A673 (cell line): ENCODE measurements around the gene LRRC23. TPM values are rescaled to one million over a fixed set of nuclear protein-coding genes. Genes with fewer than 3 reads are reported as not detected.
A peak's percentile ranks its signal among the peaks of the same experiment; 100 is the strongest.

Experiments
- BruUV-seq: library from RNA; stranded (reverse); fragments of 400-500 nt; replicated peaks from 2 replicates; lab custom pipeline; 2021; lab: Mats Ljungman, UMichigan
- CTCF ChIA-PET: fragments of 300-600 bp; sonication (Branson Sonifier 250); formaldehyde crosslinking; loops from one replicate; lab custom pipeline; 2022; ENCODE audit warnings: antibody characterized with exemption; lab: Charles Lee
- POLR2A ChIA-PET: fragments of 300-600 bp; sonication (Branson Sonifier 250); formaldehyde crosslinking; loops from one replicate; lab custom pipeline; 2022; ENCODE audit warnings: antibody characterized with exemption; ENCODE audit not compliant: low non-redundant PET; lab: Charles Lee
- DNase-seq: peaks from one replicate; pipeline ENCODE4 v3.0.0-alpha.2; 2015; ENCODE audit warnings: low spot score
- H3K27ac ChIP-seq: fragments of 200-600 bp; sonication (generic); 2 replicates; pipeline ENCODE4 v1.5.1; 2016; ENCODE audit warnings: mixed run types, low read depth, mild to moderate bottlenecking, mixed read lengths, antibody characterized with exemption, low read length; ENCODE audit not compliant: poor library complexity, severe bottlenecking
- H3K27me3 ChIP-seq: fragments of 200-600 bp; sonication (generic); replicated peaks from 2 replicates; pipeline ENCODE4 v1.6.1; 2017; ENCODE audit warnings: mixed run types, low read depth, mild to moderate bottlenecking, mixed read lengths, antibody characterized with exemption, low read length; ENCODE audit not compliant: insufficient read depth, poor library complexity
- H3K36me3 ChIP-seq: fragments of 200-600 bp; sonication (generic); 2 replicates; pipeline ENCODE4 v1.6.1; 2016; ENCODE audit warnings: mixed run types, mild to moderate bottlenecking, mixed read lengths, antibody characterized with exemption, low read length; ENCODE audit not compliant: insufficient read depth, poor library complexity, severe bottlenecking
- H3K4me1 ChIP-seq: fragments of 200-600 bp; sonication (generic); 2 replicates; pipeline ENCODE4 v1.6.1; 2017; ENCODE audit warnings: mixed run types, mild to moderate bottlenecking, mixed read lengths, antibody characterized with exemption, low read length; ENCODE audit not compliant: insufficient read depth, poor library complexity, severe bottlenecking
- H3K4me3 ChIP-seq: fragments of 200-600 bp; sonication (generic); 2 replicates; pipeline ENCODE4 v1.5.1; 2016; ENCODE audit warnings: low read depth, mixed run types, mild to moderate bottlenecking, mixed read lengths, low read length; ENCODE audit not compliant: poor library complexity, severe bottlenecking
- H3K9me3 ChIP-seq: fragments of 200-600 bp; sonication (generic); 2 replicates; pipeline ENCODE4 v1.6.1; 2016; ENCODE audit warnings: mixed run types, low read depth, mild to moderate bottlenecking, mixed read lengths, antibody characterized with exemption, low read length; ENCODE audit not compliant: poor library complexity, severe bottlenecking
- EZH2 ChIP-seq: fragments of 200-600 bp; sonication (generic); IDR thresholded peaks from 2 replicates; pipeline ENCODE4 v1.6.1; 2017; ENCODE audit warnings: borderline replicate concordance, low read depth, mild to moderate bottlenecking, mixed read lengths, antibody characterized with exemption, low read length; ENCODE audit not compliant: poor library complexity, severe bottlenecking
- intact Hi-C: fragments of 100-400 bp; cut with micrococcal nuclease; formaldehyde crosslinking; loops from one replicate; pipeline ENCODE4 v1.10.0; 2022; ENCODE audit not compliant: unreplicated experiment
- total RNA-seq: library from RNA; stranded (reverse); gene quantifications from 2 replicates; pipeline ENCODE4 v1.2.3, GENCODE V29; 2021
- TF ChIP-seq, protein P1 (sequence below): fragments of 300-800, 200-600 bp; sonication (generic); conservative IDR thresholded peaks from 2 replicates; pipeline ENCODE4 v1.5.1; 2017; ENCODE audit warnings: low read depth, mild to moderate bottlenecking, antibody characterized with exemption, low read length, moderate library complexity, mixed read lengths

LRRC23 gene
- total RNA-seq, 1 experiment from 2014 or later, result 7.7 TPM

DNA sequence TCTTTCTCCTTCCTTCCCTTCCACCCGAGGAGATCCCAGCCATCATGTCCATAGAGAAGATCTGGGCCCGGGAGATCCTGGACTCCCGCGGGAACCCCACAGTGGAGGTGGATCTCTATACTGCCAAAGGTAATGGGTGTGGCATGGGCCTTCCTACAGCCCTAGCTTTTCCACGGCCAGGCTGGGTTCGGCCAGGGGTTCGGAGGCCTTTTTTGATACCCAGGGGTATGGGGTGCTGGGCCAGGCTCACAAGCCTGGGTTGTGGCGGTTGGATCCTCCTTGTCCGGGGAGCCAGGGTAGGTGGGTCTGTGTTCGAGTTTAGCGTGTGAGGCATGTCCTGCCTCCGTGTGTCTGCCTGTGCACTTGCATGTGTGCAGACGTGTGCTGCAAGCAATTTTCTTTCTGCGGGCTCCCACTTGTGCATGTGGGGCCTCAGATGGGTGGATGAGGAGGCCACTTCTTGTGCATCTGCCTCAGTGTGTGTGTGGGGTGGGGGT is 11.2 kb downstream of the LRRC23 start:
- intact Hi-C loops, result no loop called here
- DNase-seq, result no peak
- Histone ChIP-seq H3K4me1 (peaks cover 13% of the 10 kb centered on the region), H3K27ac (peak overlapping the region; percentile 39), H3K9me3 (no peaks in the 10 kb centered on the region), H3K4me3 (peak overlapping the region; percentile 97), H3K36me3 (peaks cover 42% of the 10 kb centered on the region), H3K27me3 (no peaks in the 10 kb centered on the region)
- TF ChIP-seq EZH2, result no peak
- TF ChIP-seq, protein P1, sequence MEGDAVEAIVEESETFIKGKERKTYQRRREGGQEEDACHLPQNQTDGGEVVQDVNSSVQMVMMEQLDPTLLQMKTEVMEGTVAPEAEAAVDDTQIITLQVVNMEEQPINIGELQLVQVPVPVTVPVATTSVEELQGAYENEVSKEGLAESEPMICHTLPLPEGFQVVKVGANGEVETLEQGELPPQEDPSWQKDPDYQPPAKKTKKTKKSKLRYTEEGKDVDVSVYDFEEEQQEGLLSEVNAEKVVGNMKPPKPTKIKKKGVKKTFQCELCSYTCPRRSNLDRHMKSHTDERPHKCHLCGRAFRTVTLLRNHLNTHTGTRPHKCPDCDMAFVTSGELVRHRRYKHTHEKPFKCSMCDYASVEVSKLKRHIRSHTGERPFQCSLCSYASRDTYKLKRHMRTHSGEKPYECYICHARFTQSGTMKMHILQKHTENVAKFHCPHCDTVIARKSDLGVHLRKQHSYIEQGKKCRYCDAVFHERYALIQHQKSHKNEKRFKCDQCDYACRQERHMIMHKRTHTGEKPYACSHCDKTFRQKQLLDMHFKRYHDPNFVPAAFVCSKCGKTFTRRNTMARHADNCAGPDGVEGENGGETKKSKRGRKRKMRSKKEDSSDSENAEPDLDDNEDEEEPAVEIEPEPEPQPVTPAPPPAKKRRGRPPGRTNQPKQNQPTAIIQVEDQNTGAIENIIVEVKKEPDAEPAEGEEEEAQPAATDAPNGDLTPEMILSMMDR, result no peak
- POLR2A ChIA-PET, result no interaction called here
- no TSS peak for BruUV-seq
- CTCF ChIA-PET, result no interaction called here

DNA sequence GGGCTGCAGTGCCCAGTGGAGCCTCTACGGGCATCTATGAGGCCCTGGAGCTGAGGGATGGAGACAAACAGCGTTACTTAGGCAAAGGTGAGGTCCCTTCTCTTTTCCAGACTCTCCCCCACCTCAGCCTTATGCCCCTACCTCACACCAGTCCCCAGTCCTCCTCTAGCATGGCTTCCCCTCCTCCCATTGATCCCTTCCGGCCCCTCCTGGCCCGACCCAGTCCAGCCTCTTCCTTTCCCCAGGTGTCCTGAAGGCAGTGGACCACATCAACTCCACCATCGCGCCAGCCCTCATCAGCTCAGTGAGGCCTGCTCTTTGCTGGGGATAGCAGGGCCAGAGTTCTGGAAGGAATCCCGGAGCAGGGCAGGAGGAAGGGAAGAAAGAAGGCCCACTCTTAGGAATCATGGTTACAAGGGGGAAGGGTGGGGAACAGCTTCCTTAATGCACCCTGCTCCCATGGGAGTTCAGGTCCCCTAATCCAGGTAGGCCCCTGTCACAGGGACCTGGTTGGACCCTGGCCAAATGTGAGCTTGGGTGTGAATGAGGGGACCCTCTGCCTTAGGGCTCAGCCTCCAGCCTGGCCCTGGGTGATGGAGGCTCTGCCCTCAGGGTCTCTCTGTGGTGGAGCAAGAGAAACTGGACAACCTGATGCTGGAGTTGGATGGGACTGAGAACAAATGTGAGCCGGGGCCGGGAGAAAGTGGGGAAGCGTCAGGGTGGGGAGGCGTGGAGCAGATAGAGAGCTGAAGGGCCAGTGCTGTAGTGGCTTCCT is 12.0 kb downstream of the LRRC23 start:
- H3K27ac ChIP-seq, result peak overlapping the region; percentile 30
- ChIA-PET POLR2A (no interaction called here), CTCF (interaction anchor here (0.6 to 1.1 kb wide), 2 partner anchors 9 to 161 kb away, joined by 3 read pairs; no protein-coding TSS in a partner anchor)
- DNase-seq, result no peak
- H3K27me3 ChIP-seq, result no peaks in the 10 kb centered on the region
- intact Hi-C loops, result no loop called here
- H3K4me1 ChIP-seq, result peaks cover 13% of the 10 kb centered on the region
- H3K9me3 ChIP-seq, result no peaks in the 10 kb centered on the region
- peaks cover 50% of the 10 kb centered on the region for H3K36me3 ChIP-seq
- BruUV-seq, result no TSS peak
- TF ChIP-seq, protein P1, result no peak
- no peak for TF ChIP-seq EZH2
- H3K4me3 ChIP-seq, result no peak overlapping the region

DNA sequence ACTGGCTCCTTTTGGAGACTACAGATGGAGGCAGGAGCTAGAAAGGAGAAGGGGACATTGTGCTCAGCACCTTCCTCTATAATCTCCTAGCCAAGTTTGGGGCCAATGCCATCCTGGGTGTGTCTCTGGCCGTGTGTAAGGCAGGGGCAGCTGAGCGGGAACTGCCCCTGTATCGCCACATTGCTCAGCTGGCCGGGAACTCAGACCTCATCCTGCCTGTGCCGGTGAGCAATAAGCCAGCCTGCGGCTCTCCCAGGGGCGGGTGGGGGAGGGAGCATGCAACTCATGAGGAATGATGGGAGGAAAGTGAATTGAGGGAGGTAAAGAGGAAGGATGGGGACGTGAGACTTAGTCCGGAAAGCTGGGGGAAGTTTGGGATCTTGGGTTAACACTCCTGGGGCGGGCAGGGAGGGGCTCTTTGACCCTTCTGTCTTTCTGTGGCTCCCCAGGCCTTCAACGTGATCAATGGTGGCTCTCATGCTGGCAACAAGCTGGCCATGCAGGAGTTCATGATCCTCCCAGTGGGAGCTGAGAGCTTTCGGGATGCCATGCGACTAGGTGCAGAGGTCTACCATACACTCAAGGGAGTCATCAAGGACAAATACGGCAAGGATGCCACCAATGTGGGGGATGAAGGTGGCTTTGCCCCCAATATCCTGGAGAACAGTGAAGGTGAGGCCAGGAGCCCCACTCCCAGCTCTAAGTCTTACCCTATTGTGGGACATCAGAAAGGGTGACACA is 13.0 kb downstream of the LRRC23 start:
- no peaks in the 10 kb centered on the region for H3K9me3 ChIP-seq
- H3K27ac ChIP-seq, result peak overlapping the region; percentile 30
- DNase-seq, result no peak
- intact Hi-C loops, result no loop called here
- peaks cover 13% of the 10 kb centered on the region for H3K4me1 ChIP-seq
- ChIA-PET POLR2A (no interaction called here), CTCF (interaction anchor here (1.1 kb wide), 1 partner anchor 8 kb away, joined by 3 read pairs; no protein-coding TSS in a partner anchor)
- H3K36me3 ChIP-seq, result peaks cover 59% of the 10 kb centered on the region
- no peaks in the 10 kb centered on the region for H3K27me3 ChIP-seq
- no peak overlapping the region for H3K4me3 ChIP-seq
- no peak for TF ChIP-seq EZH2
- TF ChIP-seq, protein P1, result no peak
- no TSS peak for BruUV-seq
